DND-41 (cell line): ENCODE measurements around the gene PSMA6.

Source experiments
- ATAC-seq: fragments of 200-7000 bp; cut with Tn5 transposase; 3 replicates; pipeline ENCODE4 v1.9.1; 2021; ENCODE audit warnings: low read depth; ENCODE audit not compliant: insufficient read depth
- DNase-seq: peaks from one replicate; pipeline ENCODE4 v3.0.0-alpha.2; 2020
- H2AFZ ChIP-seq: 2 replicates; pipeline ENCODE4 v1.6.0; 2012; ENCODE audit warnings: low read depth, low read length
- H3K27ac ChIP-seq: 2 replicates; pipeline ENCODE4 v1.5.1; 2012; ENCODE audit warnings: low read length, inconsistent platforms
- H3K27me3 ChIP-seq: fragments of 200-600 bp; sonication (generic); 2 replicates; pipeline ENCODE4 v1.6.0; 2012; ENCODE audit warnings: low read length, mild to moderate bottlenecking, inconsistent platforms; ENCODE audit not compliant: insufficient read depth, poor library complexity
- H3K36me3 ChIP-seq: 2 replicates; pipeline ENCODE4 v1.5.1; 2012; ENCODE audit warnings: low read length, inconsistent platforms; ENCODE audit not compliant: insufficient read depth
- H3K4me1 ChIP-seq: 2 replicates; pipeline ENCODE4 v1.5.1; 2012; ENCODE audit warnings: mild to moderate bottlenecking, low read length; ENCODE audit not compliant: insufficient read depth
- H3K4me2 ChIP-seq: 2 replicates; pipeline ENCODE4 v1.6.0; 2012; ENCODE audit warnings: mild to moderate bottlenecking, moderate library complexity, low read length, inconsistent platforms; ENCODE audit not compliant: insufficient read depth
- H3K4me3 ChIP-seq, 2 experiments: fragments of 200-600 bp in 1 of 2; shearing (Covaris generic) in 1 of 2; 2 replicates each; pipeline ENCODE4 v1.5.1; 2012 to 2016; ENCODE audit warnings: inconsistent platforms in 2 of 2, low read length in 2 of 2, mild to moderate bottlenecking in 2 of 2, low read depth in 1 of 2, moderate library complexity in 1 of 2
- H3K79me2 ChIP-seq: 2 replicates; pipeline ENCODE4 v1.6.0; 2012; ENCODE audit warnings: low read length, inconsistent platforms; ENCODE audit not compliant: insufficient read depth
- H3K9ac ChIP-seq: 2 replicates; pipeline ENCODE4 v1.6.0; 2012; ENCODE audit warnings: low read depth, mild to moderate bottlenecking, inconsistent platforms, low read length, moderate library complexity
- H3K9me3 ChIP-seq: 2 replicates; pipeline ENCODE4 v1.5.1; 2012; ENCODE audit warnings: low read length, moderate library complexity, mild to moderate bottlenecking, inconsistent platforms; ENCODE audit not compliant: insufficient read depth, severe bottlenecking
- H4K20me1 ChIP-seq: 2 replicates; pipeline ENCODE4 v1.6.0; 2012; ENCODE audit warnings: low read length; ENCODE audit not compliant: insufficient read depth
- CTCF ChIP-seq: IDR thresholded peaks from 2 replicates; pipeline ENCODE4 v1.5.1; 2012; ENCODE audit warnings: borderline replicate concordance, low read length, moderate library complexity, mild to moderate bottlenecking; ENCODE audit not compliant: poor library complexity, severe bottlenecking; ENCODE audit errors: extremely low read depth
- EZH2 ChIP-seq: IDR thresholded peaks from 3 replicates; pipeline ENCODE4 v1.6.1; 2012; ENCODE audit warnings: borderline replicate concordance, low read depth, mild to moderate bottlenecking, moderate library complexity, low read length, inconsistent platforms; ENCODE audit not compliant: severe bottlenecking

Gene PSMA6

GRCh38 chr14:35304812-35305462, 12.8 kb downstream of the PSMA6 start:
- H3K4me1 ChIP-seq = peaks cover 53% of the 10 kb centered on the region
- TF ChIP-seq CTCF = no peak
- TF ChIP-seq EZH2 = no peak
- peaks cover 100% of the 10 kb centered on the region for H3K79me2 ChIP-seq
- H3K9ac ChIP-seq = no peak overlapping the region
- ATAC-seq = no peak
- H3K9me3 ChIP-seq = no peaks in the 10 kb centered on the region
- DNase-seq = no peak
- peaks cover 91% of the 10 kb centered on the region for H4K20me1 ChIP-seq
- no peak overlapping the region for H2AFZ ChIP-seq
- H3K4me2 ChIP-seq = peak overlapping the region; percentile 34; the same call in 1 of the 2 replicates
- H3K27ac ChIP-seq = peak overlapping the region; percentile 53
- peaks cover 78% of the 10 kb centered on the region for H3K36me3 ChIP-seq
- no peak overlapping the region for H3K4me3 ChIP-seq
- H3K27me3 ChIP-seq = no peaks in the 10 kb centered on the region

GRCh38 chr14:35305633-35306032, 13.5 kb downstream of the PSMA6 start:
- Histone ChIP-seq H2AFZ (no peak overlapping the region), H3K27me3 (no peaks in the 10 kb centered on the region), H3K4me1 (peaks cover 46% of the 10 kb centered on the region), H3K27ac (no peak overlapping the region), H3K9me3 (no peaks in the 10 kb centered on the region), H3K9ac (no peak overlapping the region), H3K79me2 (peaks cover 100% of the 10 kb centered on the region), H4K20me1 (peaks cover 90% of the 10 kb centered on the region), H3K36me3 (peaks cover 83% of the 10 kb centered on the region), H3K4me3 (no peak overlapping the region), H3K4me2 (no peak overlapping the region)
- TF ChIP-seq CTCF (no peak), EZH2 (no peak)
- DNase-seq (no peak), ATAC-seq (no peak)

GRCh38 chr14:35306114-35306513, 13.9 kb downstream of the PSMA6 start:
- TF ChIP-seq EZH2 (no peak), CTCF (no peak)
- Histone ChIP-seq H3K4me2 (no peak overlapping the region), H3K27ac (no peak overlapping the region), H4K20me1 (peaks cover 90% of the 10 kb centered on the region), H3K9me3 (no peaks in the 10 kb centered on the region), H3K27me3 (no peaks in the 10 kb centered on the region), H3K79me2 (peaks cover 100% of the 10 kb centered on the region), H3K36me3 (peaks cover 88% of the 10 kb centered on the region), H3K4me3 (no peak overlapping the region), H3K9ac (no peak overlapping the region), H2AFZ (no peak overlapping the region), H3K4me1 (peaks cover 41% of the 10 kb centered on the region)
- ATAC-seq (no peak), DNase-seq (no peak)

- Histone ChIP-seq H3K27me3 (no peaks in the 10 kb centered on the region), H3K4me1 (no peaks in the 10 kb centered on the region), H3K36me3 (peaks cover 74% of the 10 kb centered on the region), H3K4me3 (no peak overlapping the region), H3K27ac (no peak overlapping the region; the same call in 1 of the 2 replicates), H4K20me1 (peaks cover 11% of the 10 kb centered on the region; the same call in 1 of the 2 replicates), H3K9me3 (no peaks in the 10 kb centered on the region), H2AFZ (no peak overlapping the region), H3K79me2 (peaks cover 18% of the 10 kb centered on the region), H3K9ac (no peak overlapping the region), H3K4me2 (no peak overlapping the region)
- no peak for DNase-seq
- TF ChIP-seq EZH2 = no peak
- TF ChIP-seq CTCF = no peak
- ATAC-seq = no peak
Observed at GRCh38 chr14:35317820-35318219, 25.6 kb downstream of the PSMA6 start.
